CD4-positive, alpha-beta T cell treated with Interleukin-15 for 1 hour (primary cell): Measurements from ENCODE around the gene GALNT16.
"Not testable (repeated sequence)": the region's sequence is repeated elsewhere in the genome, so short reads cannot be mapped to it uniquely, and the experiment has no call there.

ENCODE experiments used
- DNase-seq: peaks from one replicate; pipeline ENCODE4 v3.0.0-alpha.2; 2020

The GALNT16 gene

DNA sequence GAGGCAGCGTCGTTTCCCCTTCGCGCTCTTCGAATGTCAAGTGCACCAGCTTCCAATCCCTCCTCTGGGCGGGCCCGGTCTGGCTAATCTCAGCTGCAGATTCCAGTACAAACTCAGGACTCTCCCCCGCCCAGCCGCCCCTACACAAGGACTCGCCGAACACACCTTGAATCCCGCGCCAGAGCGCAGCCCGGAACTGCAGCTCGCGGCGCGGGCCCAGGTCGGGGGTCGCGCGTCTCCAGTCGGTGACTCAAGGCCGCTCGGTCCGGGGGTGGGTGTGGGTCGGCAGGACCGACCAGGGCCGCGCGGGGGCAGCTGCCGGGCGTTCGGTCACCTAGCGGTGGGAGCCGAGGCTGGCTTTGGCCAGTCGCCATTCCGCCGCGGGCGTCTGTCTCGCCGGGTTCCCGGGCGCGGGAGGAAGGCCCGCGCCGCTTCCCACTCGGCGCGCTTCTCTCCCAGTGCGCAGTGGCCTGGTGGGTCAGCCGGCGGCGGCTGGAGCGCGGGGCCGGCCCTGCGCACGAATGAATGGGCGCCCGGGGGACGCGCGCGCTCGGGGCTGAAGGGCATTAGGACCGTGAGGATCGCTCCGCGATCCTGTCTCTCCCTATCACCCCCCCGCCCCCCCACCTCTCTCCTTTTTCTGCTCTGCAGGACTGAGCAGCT lies at the start of gene GALNT16:
Gene GALNT16, plus strand, starts transcription at position 632 of the 663 bp plus-strand sequence. CDS start 133 bp downstream, outside the sequence.
- DNase-seq = no peak

DNA sequence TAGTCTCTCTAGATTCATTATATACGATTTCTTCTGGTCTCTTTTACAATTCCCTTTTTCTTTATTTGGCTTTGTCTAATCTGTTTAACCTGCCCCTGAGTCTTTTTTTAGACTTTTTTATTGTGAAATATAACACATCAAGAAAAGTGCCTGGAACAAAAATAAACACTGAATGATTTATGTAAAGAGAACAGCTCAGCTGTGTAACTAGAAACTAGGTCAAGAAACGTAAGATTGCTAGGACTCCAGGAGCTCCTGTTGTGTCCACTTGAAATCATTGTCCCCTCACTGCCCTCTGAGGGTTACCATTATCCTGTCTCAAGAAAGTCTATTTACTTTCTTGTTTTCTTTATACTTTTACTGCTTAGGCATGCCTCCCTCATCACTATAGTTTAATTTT lies 45.6 kb upstream of the GALNT16 start:
- no peak for DNase-seq

DNA sequence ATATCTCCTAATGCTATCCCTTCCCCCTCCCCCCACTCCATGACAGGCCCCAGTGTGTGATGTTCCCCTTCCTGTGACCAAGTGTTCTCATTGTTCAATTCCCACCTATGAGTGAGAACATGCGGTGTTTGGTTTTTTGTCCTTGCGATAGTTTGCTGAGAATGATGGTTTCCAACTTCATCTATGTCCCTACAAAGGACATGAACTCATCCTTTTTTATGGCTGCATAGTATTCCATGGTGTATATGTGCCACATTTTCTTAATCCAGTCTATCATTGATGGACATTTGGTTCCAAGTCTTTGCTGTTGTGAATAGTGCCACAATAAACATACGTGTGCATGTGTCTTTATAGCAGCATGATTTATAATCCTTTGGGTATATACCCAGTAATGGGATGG lies 42.3 kb upstream of the GALNT16 start:
- DNase-seq = not testable (repeated sequence)

DNA sequence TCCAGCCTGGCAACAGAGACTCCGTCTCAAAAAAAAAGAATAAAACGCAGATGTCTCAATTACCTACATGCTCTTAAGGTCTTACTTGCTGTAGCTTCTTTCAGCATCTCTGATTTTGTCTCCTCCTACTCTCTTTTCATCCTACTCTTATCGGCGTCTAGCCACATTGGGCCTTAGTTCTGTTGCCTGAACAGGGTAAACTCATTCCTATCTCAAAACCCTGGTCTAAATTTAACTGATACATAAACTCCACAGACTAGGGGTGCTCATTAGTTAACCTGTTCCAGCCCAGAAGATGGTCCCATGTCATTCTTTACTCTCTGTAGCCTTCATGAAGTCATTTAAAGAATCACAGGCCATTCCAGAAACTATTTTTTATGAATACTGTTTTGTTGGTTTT lies 35.0 kb upstream of the GALNT16 start:
- no peak for DNase-seq

DNA sequence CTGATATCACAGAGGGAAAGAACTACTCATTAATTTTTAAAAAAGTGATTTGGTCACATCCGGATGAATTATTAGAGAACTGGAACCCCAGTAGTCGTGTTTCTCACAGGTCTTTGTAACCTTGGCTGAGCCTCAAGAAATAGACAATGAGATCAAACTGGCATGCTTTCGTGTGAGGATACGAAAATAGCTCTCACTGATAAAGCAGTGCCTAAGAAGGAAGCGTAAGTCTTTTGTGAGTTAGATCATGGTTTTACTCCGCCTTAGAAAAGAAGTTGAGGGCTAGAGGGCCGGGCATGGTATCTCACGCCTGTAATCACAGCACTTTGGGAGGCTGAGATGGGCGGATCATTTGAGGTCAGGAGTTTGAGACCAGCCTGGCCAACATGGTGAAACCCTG lies 33.8 kb upstream of the GALNT16 start:
- DNase-seq = no peak

DNA sequence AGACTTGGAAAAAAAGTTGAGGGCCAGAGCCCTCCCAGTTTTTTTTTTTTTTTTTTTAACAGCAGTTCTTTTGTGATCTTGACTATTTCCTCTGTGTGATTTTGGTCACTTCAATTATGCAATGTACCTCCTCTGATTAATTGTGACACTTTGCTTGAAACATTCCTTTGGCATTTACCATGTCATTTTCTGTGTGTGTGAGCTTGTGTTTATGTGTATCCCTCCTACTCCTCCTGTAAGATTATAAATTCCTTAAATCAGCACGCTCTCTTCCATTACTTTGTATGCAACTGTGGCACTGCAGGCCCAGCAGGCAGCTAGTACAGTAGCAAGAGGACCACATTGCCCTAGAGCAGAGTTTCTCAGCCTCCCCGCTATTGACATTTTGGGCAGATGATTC lies 33.2 kb upstream of the GALNT16 start:
- DNase-seq = no peak

DNA sequence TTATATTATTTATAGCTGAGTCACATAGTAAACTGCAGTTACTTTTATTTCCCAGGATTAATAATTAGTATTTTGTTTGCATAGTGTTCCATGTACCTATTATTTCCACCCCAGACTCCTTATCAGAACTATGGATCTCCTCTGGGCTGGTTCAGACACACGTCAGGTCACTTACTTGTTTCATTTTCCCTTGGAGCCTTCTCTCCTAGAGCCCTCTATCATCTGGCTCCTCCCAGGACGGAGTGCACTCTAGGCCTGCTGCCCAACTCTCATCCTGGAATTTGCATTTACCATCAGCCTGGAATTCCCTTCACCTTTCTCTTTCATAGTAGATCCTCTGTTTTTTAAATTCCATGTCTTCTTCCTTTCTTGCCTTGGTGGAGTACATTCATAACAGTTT lies 28.5 kb upstream of the GALNT16 start:
- DNase-seq = no peak

DNA sequence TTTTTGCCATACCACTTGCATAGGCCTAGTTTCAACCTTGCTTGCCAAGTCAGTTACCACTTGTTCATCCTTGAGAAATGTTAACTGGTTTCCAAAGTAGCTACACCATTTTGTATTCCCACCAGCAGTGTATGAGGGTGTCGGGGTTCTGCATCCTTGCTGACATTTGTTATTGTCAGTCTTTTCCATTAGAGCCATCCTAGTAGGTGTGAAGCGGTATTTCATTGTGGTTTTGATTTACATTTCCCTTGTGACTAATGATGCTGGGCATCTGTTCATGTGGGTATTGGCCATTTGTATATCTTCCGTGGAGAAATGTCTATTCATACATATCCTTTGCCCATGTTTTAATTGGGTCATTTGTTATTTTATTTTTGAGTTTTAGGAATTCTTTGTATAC lies 27.6 kb upstream of the GALNT16 start:
- DNase-seq = no peak

DNA sequence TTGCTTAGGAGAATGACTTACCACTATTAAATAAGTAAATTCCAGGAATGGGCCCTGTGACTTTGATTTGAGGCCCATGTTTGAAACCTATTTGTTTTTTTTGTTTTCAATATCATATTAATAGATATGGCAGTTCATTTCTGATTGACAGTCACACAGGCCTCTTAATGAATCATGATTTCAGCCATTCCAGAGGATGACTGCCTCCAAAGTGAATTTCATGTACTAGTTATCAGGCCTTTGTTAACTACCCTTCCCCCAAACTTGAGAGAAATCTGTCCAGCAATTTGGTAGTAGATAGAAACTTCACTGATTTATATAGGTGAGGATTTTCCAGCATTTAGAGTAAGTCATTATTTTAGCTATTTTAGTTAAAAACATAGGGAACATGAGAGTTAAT lies 25.9 kb upstream of the GALNT16 start:
- DNase-seq = no peak

DNA sequence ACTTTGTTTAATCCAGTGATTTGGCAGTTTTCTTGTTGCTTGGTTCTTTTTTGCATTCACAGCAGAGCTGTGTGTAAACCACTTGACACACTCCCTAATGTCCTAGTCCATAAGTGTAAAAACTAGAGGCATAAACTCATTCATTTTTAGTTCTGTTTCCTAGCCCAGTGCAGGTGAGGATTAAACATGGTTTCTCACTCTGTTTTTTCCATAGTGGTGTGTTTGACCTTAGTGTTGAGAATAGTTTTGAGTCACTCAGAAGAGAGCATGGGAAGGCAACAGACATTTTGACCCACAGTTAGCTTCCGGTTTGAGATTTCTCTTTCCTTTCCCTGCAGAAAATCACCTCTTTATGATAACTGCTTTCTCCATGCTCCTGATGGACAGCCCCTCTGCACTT lies 24.2 kb upstream of the GALNT16 start:
- DNase-seq = no peak

DNA sequence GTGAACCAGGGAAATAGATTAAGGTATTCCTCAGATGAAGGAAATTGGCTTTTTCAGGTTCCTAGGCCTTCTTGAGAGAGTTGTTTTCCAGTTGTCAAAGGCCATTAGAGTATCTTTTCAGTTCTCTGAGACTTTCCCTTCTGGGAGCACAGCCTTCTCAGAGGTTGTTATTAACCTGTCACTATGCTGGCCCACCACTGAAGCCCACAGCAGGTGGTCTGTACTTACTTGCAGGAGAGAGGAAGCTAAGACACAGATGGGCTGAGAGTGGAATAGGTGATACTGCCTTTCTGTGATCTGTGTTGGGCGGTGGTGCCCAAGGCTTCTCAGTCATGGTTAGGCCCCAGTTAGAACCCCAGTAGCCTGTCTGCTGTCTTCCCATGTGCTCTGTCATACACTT lies 22.8 kb upstream of the GALNT16 start:
- no peak for DNase-seq

DNA sequence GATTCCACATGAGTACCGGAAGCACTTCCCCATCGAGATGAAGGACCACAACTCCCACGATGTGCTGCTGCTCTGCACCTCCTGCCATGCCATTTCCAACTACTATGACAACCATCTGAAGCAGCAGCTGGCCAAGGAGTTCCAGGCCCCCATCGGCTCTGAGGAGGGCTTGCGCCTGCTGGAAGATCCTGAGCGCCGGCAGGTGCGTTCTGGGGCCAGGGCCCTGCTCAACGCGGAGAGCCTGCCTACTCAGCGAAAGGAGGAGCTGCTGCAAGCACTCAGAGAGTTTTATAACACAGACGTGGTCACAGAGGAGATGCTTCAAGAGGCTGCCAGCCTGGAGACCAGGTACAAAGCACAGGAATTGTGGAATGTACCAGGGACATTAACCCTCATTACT lies 22.4 kb upstream of the GALNT16 start:
- no peak for DNase-seq

DNA sequence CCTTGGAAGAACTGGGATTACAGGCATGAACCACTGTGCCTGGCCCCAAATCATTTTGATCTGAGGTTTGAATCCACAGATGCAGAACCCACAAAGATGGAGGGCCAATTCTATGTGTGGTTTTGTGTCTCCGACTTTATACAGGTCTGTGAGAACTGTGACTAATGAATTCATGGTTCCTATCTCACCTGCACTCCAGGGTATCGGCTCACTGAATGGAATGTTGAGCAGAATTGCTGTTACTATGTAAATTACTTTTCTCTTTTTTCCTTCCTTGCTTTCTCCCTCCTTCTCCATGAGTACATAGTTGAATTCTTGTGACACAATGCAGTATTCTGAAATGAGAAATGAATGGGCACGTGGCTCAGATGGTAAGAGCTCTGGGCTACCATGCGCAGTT lies 21.1 kb upstream of the GALNT16 start:
- DNase-seq = no peak

DNA sequence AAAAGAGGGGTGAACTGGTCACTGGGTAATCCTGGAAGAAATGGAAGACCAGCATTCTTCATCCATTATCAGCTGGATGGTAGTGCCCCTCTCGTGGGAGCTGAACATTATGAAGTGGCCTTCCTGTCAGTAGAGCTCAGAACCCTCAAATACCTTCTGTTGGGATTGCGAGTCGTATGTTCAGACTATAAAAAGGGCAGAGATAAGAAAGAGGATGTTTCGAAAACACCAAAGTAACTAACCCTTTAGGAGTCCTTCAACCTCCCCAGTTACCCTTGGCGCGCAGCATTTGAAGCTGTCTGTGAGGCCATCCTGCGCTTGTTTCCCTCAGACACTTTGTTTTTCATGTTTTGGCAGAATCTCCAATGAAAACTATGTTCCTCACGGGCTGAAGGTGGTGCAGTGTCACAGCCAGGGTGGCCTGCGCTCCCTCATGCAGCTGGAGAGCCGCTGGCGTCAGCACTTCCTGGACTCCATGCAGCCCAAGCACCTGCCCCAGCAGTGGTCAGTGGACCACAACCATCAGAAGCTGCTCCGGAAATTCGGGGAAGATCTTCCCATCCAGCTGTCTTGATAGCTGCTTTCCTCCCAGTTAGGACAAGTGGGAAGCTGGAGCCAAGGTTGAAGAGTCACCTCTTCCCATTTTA lies 19.3 kb upstream of the GALNT16 start:
- no peak for DNase-seq

DNA sequence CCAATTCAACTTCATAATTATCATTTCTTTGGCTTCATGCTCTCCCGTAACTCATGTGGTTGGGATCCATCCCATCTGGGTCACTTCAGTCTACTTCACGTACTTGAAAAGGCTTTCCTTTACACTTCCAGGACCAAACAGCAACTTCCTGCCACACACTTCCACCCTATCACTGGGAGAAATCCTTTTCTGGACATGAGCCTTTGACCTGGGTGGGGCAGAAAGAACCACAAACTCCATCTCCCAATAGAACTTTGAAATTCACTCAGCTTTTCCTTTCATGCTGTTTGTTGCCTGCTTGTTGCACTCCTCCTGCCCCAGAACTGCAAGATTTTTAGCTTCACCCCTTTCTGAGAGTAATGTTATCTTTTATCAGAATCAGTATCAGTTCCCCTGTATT lies 18.4 kb upstream of the GALNT16 start:
- no peak for DNase-seq

DNA sequence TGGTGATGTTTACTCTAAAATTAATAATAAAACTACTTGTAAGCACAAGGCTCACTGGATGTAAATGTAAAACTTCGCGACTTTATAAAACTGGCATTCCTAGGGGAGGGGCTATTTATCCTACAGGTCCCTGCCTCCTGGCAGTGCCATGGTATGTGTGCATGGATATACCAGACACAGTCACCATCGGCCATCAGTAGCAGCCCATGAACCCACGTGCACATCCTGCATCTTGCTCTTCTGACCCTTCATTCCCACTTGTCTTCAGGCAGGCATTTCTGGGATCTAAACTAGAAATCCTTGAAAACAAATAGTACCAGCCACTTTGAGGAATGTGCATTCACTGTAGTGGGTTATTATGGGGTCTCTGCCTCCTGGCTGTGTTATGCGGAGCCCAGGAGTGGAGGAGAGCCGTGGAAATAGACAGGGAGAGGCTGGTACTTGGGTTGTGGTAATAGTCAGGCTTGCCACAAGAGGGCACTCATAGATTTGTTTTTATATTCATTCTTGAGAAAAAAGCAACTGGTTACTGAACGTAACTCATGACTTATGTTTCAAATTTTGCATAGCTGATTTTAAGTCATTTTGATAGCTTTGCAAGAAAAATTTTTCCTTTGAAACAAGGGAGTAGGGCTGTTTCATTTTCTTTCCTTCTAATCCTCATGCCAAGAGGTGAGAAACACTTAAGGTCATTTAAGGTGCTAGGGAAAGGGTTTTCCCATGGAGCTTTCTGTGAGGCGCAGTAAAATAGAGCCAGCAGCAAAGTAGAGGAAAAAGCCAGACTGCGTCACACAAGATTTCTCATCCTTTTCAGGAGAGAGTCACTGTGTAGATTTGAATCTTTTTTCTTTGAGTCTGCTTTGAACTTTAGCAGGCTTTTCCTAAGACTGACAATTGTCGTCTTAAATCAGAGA lies 17.4 kb upstream of the GALNT16 start:
- DNase-seq = no peak

DNA sequence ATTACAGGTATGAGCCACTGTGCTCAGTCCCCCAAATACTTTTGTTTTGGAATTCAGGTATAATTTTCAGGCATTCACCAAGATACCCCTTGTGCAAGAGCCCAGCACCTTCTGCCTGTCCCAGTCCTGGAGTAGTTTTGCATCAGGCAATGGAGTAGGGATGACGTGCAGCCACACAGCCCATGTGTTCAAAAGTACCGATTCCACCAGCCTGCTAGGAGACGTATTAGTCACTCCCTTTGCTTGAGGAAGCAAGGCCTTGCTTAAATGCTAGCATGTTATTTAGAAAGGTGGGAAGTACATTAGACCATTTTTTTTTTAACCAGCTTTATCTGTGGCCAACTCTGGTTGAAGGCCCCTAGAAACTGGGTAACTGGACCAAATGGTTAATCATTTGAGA lies 15.0 kb upstream of the GALNT16 start:
- DNase-seq = no peak

DNA sequence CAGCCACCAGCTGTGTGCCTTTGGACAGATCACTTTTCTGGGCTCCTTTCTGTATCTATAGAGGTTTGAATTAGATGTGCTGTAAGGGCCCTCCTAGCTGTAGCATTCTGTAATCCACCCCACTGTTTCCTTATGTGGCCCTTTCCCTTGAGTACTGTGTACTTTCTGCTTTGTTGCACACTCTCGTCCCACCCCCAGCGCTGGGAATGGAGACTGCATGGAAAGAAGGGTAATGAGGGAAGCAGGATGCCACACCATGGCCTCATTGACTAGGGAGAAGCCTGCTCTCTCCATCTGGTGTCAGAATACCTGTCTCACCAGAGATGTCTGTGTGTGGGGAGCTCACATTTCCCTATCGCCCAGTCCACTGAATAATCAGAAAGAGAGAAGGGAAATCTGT lies 13.6 kb upstream of the GALNT16 start:
- DNase-seq = no peak

DNA sequence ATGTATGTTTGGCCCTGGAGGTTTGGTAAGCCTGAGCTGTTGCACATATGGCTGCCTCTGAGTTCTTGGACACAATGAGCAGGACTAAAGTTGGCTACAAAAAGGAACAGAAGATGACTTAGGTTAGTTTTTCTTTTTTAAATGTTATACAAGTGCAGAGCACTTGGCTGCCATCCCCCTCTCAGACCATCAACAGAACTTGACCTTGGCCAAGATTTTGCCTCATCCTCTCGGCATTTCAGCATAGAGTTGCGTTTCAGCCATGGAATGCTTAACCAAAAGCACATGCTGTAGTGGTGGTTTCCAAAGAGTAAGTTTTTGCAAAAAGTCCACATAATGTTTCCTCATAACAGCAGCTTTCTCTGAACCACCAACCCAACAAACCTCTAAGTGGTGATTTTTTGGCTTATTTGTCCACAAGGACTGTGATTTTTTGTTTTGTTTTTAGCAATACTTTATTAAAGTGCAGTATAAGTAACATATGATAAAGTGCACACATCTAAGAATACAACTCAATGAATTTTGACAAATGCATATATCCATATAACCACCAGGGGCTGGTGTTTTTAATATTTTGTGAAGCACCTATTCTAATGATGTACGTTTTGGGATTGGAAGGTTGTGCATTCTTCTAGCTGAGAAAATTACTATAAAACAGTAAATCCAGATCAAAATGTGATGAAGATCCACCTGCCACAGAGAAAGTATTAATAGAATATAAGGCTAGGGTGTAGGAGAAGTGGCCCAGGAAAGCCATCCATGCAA lies 12.1 kb upstream of the GALNT16 start:
- DNase-seq = no peak

DNA sequence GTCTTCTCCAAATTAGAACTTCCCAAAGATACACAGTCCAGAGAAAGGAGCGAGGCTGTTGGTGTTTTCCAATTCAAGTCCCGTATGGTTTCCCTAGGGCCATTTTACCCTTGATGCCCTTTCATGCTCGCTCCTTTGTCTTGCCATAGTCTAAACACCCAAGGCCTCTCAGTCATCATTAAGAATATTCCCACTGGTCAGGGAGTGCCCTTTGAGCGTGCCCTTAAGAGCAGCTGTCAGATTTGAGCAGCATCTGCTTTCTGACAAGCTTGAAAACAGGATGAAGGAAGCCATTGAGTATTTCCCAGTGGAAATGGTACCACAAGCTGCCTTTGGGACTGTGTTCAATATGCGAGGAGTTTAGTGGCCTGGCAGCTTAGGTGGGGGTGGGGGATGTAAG lies 10.4 kb upstream of the GALNT16 start:
- no peak for DNase-seq

DNA sequence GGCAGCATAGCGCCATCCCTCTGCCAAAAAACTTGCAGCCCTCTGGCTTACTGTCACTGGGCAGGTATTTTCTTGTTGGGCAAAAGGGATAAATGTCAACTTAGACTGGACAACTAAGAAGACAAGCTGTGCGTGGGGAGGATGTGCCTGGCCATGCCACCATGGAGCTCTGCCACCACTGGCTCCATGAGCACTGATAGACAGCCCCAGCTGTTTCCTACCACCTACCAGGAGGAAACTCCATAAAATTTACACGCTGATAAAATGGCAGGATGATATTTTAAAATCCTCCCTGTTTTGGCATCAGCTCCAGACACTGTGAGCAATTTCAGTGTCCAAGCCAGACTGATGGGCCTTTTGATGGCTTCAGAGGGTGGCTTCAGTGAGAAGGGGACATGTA lies 7.1 kb upstream of the GALNT16 start:
- no peak for DNase-seq

DNA sequence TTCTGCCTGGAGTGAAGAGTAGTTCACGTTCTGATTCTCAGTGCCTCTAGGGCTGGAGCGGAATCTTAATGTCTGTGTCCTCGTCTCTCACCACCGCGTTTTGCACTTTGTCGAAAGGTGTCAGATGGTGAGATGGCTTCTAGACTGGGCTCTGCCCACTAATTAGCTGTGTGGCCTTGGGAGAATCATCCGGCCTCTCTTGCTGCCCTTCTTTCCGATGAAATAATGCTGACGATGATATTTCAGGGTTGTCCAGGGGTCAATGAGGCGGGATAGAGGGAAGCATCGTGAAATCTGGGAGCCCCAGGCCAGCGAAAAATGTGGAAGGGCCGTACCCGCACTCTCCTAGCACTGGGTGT lies 811 bp upstream of the GALNT16 start:
- no peak for DNase-seq

DNA sequence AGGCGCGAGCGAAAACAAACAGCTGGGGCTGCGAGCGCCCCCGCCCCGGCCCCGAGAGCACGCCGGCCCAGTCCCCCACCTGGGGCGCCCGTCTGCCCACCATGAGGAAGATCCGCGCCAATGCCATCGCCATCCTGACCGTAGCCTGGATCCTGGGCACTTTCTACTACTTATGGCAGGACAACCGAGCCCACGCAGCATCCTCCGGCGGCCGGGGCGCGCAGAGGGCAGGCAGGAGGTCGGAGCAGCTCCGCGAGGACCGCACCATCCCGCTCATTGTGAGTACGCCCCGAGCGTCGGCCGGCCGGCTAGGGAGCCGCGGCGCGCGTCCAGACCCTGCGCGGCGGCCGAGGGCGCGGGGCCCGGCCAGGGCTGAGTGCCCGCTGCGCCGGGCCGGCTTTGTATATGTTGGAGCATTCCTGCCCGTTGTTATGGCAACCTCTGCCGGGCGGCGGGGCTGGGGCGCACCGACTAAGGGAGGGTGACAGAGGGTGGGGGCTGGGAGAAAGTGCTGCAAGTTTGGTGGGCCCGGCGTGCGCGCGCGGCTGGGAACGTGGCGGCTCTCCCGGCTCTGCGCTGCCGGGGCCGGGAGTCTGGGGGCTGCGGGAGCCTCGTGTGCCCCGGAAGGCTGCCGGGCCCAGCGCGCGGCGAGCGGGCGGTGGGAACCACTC lies 367 bp downstream of the GALNT16 start:
- DNase-seq = no peak
